ENCODE results near the gene PCSK7.
A peak's percentile ranks its signal among the peaks of the same experiment; 100 is the strongest.

The PCSK7 gene

GRCh38 chr11:117230999-117231841, 653 bp downstream of the PCSK7 start:
- DNase-seq, result no peak

DNA sequence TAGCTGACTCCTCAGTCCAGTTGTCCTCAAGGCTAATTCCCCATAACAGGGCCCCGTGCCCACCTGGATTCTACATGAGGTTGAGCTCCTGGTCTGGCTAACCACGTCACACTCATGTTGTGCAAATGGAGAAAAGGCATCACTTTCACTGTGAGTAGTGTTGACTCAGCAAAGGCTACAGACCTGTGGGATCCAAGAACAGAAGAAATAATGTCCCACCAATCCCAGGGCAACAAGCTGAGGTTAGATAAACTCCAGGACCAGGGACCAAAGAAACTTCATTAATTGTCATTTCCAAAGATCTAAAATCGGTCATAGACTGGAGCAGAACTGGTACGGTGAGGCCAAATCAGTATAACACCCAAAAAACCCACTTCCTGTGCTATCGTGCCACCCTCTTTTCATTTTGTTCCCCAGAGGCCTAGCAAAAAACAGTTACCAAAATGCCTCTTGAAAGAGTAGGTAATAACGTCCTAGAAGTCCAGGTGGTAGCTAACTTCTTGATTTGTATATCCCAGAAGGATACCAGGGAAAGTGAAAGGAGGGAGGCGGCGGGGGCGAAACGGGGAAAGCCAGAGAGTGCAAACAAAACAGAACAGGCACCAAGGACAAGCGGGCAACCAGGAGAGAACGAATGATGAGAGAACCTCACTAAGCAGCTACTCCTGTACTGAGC, 1.4 kb downstream of the PCSK7 start:
- peak; percentile 4 for DNase-seq

DNA sequence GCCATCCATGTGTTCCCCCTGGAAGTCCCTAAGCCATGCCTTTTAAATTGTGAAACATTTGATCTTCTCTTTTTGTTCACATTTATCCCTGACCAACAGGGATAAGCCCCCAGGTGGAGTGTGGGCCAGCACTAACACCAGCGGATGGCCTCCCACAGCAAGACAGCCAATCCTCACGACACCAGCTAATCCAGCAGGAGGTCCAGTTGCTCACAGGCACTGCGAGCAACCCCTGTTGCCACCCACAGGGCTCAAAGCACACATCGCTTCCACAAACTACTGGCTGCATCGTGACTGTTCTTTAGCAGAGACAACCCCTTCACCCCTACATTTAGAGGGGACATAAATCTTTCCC, 2.0 kb downstream of the PCSK7 start:
- DNase-seq, result no peak

GRCh38 chr11:117229411-117229810, 2.5 kb downstream of the PCSK7 start:
- no peak for DNase-seq

- DNase-seq, result no peak
Measured at GRCh38 chr11:117228091-117228490, 3.8 kb downstream of the PCSK7 start.

DNA sequence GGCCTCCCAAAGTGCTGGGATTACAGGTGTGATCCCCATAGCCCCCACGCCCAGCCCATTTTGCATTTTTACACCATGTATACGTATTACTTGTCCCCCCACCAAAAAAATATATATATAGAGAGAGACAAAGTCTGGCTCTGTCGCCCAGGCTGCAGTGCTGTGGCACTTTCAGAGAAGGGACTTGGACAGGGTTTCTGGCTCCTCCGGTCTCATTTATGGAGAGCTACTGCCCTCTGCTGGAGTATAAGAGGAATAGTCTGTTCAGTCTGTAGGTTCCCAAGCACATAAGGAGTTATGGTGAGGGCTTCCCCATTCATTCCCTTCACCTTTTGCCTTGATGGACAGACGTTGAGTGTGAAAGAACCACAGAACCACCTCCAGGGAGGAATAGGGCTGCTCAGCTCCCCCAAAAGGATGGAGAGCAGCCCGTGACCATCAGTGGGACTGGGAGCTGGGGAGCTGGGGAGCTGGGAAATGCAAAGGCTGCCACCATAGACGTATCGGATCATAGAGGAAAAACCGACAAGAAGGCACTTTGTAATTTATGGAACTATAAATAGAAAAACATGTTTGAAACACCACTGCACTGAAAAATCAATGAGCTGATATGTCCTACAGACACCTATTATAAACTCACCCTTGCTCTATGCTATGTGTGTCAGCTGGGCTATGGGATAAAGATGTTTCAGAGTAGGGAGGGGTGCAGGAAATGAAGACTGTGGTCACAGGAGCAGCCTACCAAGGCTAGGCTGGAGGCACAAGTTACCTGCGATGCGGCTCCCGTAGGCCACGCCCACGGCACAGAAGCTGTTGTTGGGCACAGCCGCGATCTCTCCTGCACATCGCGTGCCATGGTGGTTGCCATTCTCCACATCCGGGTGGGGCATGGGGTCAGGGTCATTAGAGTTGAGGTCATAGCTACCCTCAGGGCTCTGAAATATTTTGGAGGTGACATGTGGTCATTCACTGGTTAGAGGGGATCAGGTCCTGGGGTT, 5.2 kb downstream of the PCSK7 start:
- DNase-seq, result peak; percentile 77

DNA sequence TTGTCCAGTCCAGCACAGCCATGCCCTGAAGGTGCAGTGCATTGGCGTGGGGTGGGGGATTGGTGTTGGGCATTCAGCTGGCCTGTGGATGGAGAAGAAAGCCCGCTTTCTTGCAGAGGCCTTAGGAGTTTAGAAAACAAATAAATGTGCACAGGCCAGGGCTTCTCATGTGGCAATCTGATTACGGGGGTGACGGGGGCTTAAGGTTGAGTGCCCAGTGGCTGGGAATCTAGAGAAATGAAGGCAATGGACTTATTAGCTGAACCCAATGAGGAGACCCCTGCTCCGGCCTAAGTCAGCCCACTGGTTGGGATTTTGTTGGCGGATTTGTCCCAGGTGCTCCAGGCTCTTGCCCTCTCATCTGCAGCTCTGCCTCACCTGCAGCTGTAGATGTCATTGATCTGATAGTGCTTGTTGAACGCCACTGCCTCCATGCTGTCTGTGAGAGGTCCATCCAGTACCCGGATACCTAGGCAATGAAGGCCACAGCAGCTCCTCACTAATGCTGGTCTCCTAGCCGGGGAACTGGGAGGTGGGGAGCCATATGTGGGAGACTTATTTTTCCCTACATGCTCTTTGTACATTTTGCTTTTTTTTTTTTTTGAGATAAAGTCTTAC, 6.2 kb downstream of the PCSK7 start:
- no peak for DNase-seq

GRCh38 chr11:117223741-117224689, 7.9 kb downstream of the PCSK7 start:
- no peak for DNase-seq

- DNase-seq, result no peak
Measured at GRCh38 chr11:117222991-117223740, 8.7 kb downstream of the PCSK7 start.

GRCh38 chr11:117221775-117222517, 9.9 kb downstream of the PCSK7 start:
- DNase-seq, result no peak

DNA sequence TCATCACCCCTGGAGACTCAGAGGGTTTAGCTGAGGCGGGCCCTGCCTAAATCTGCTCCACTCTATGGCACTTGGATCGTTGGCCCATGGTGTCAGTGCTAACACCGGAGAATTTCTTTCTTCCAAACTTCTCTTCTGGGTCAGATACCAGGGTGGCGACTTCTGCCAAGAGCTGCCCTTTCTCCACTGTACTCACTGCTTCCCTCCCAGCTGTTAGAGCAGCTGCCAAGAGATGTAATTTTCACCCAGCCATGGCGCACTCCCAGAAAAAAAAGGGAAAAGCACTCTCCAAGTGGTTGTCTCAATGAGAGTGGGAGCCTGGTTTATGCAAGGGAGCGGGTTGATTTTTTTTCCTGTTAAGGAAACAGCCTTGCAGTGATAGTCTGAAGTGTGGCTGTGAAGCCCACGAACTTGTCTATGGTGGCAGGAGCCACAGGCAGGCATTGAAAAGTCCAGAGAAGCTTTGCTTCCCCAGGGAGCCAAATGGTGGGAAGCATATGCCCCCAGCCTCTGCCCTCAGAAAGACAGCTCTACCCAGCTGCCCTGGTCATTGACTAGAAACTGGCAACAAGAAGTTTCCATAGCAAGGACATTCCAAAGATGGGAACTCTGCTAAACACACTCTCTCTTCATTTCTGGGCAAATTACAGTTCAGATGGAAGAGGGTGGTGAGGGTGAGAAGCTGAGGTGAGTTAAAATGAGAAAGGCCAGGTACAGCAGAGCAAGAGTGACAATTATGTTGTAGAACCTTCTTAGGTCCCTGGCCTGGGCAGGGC, 10.7 kb downstream of the PCSK7 start:
- no peak for DNase-seq

DNA sequence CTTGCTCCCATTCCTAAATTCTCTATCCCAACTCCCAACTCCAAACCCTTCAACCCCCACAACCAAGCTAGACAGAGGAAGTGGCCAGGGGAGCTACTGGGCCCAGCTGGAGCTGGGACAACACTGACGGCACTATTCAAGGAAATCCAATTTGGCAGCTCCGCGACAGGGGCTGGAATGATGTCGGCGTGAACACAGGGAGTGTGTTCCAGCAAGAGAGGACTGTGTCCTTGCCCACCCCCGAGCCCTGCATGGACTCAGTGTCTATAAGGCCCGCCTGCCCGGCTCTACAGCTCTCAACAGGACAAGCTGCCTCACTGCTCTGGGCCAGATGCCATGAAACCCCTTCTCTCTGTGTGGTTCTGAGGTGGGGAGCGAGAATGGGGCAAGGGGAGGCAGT, 11.3 kb downstream of the PCSK7 start:
- DNase-seq, result no peak

GRCh38 chr11:117219995-117220394, 11.9 kb downstream of the PCSK7 start:
- no peak for DNase-seq

GRCh38 chr11:117219455-117219854, 12.4 kb downstream of the PCSK7 start:
- no peak for DNase-seq

- no peak for DNase-seq
Measured at GRCh38 chr11:117219001-117219400, 12.9 kb downstream of the PCSK7 start.

DNA sequence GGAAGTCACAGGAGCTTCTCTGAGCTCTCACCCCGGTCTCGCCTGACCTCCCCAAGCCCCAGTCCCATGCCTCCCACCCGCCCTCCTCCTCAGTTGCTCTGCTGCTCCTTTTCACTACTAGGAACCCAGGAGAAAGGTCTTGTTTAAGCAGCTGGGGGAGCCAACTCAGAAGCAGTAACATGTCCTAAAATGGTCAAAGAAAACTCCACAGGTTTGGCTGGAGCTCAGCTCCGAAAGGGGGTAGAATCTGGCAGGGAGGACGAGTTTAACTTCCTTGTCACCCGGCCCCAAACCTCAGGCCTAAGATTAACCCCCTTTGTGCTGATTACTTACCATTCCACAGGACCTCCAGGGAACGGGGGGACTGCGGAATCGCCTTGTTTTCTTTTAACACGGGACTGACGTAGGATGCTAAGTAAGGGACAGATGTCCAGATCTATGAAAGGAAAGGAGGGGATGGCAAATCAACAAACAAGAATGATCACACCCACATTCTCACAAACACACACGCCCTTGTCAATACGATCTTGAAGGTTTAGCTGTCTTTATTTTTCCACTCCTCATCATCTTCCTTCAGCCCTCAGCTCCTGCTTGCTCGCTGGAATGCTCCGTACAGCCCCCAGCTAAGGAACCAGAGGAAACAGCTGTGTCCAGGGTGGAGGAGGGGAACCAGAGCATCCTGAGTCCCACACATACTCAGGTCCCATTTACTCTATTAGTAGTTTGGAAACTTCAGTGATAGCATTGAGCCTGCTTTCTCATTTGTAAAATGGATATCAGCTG, 13.5 kb downstream of the PCSK7 start:
- no peak for DNase-seq

- no peak for DNase-seq
Measured at GRCh38 chr11:117217141-117218084, 14.5 kb downstream of the PCSK7 start.

Data from MV-4-11 (cell line).